ENCODE results near the gene SH3GL3.

Gene SH3GL3

GRCh38 chr15:83504365-83504764, 57.2 kb downstream of the SH3GL3 start:
- Histone ChIP-seq H3K14ac (ENCODE audit: low read length) (no peak overlapping the region), H2AFZ (ENCODE audit: low read length) (no peak overlapping the region), H3K23ac (ENCODE audit: low read depth, low read length, poor library complexity) (no peak overlapping the region), H3K4me2 (ENCODE audit: insufficient read depth, low read length, poor library complexity, severe bottlenecking) (no peak overlapping the region), H2BK12ac (ENCODE audit: low read length) (no peak overlapping the region), H3K4me3 (ENCODE audit: low read length in 2 of 2) (no peak overlapping the region), H2BK15ac (ENCODE audit: low read length) (no peak overlapping the region), H3K79me1 (ENCODE audit: low read depth, low read length) (no peaks in the 10 kb centered on the region), H3K36me3 (replicated peaks in 1 of 2; ENCODE audit: control insufficient read depth in 2 of 2, insufficient read depth in 2 of 2, low read length in 2 of 2) (no peaks in the 10 kb centered on the region), H4K91ac (ENCODE audit: low read depth, low read length, poor library complexity) (no peak overlapping the region), H4K8ac (ENCODE audit: low read depth, low read length) (peak overlapping the region; percentile 1), H3K4me1 (ENCODE audit: control insufficient read depth in 2 of 2, insufficient read depth in 1 of 2, low read depth in 1 of 2, low read length in 2 of 2) (peaks cover 0 to 2% of the 10 kb centered on the region in 2 donors), H2AK5ac (ENCODE audit: low read depth, low read length) (no peak overlapping the region), H3K4ac (ENCODE audit: low read length) (no peak overlapping the region), H3K27ac (replicated peaks; ENCODE audit: low read length) (no peak overlapping the region), H3K27me3 (ENCODE audit: control insufficient read depth in 3 of 3, insufficient read depth in 3 of 3, low read depth in 1 of 3, low read length in 3 of 3) (no peaks in the 10 kb centered on the region), H3K9me3 (replicated peaks in 1 of 2; ENCODE audit: control insufficient read depth in 2 of 2, insufficient read depth in 1 of 2, low read depth in 1 of 2, low read length in 2 of 2) (no peaks in the 10 kb centered on the region), H3K9ac (ENCODE audit: low read depth, low read length, poor library complexity) (no peak overlapping the region), H3K18ac (ENCODE audit: low read length) (no peak overlapping the region), H2BK120ac (ENCODE audit: low read depth, low read length) (no peak overlapping the region), H2BK5ac (ENCODE audit: low read length) (no peak overlapping the region)
- no peak for DNase-seq (ENCODE audit: low spot score)
- WGBS, 2 donors (ENCODE audit: extremely low coverage in 2 of 2, insufficient read length in 2 of 2, insufficient replicate concordance in 1 of 2) = no CpG with 5 or more reads among the region's 4 CpGs

GRCh38 chr15:83510001-83510400, 62.9 kb downstream of the SH3GL3 start:
- H4K91ac ChIP-seq (ENCODE audit: low read depth, low read length, poor library complexity) = no peak overlapping the region
- no peak overlapping the region for H2BK5ac ChIP-seq (ENCODE audit: low read length)
- H3K9ac ChIP-seq (ENCODE audit: low read depth, low read length, poor library complexity) = no peak overlapping the region
- no peak overlapping the region for H2BK15ac ChIP-seq (ENCODE audit: low read length)
- no peaks in the 10 kb centered on the region for H3K27me3 ChIP-seq (ENCODE audit: control insufficient read depth in 3 of 3, insufficient read depth in 3 of 3, low read depth in 1 of 3, low read length in 3 of 3)
- no peak for DNase-seq (ENCODE audit: low spot score)
- H3K79me1 ChIP-seq (ENCODE audit: low read depth, low read length) = no peaks in the 10 kb centered on the region
- H3K4ac ChIP-seq (ENCODE audit: low read length) = no peak overlapping the region
- no peaks in the 10 kb centered on the region for H3K9me3 ChIP-seq (replicated peaks in 1 of 2; ENCODE audit: control insufficient read depth in 2 of 2, insufficient read depth in 1 of 2, low read depth in 1 of 2, low read length in 2 of 2)
- no peak overlapping the region for H3K18ac ChIP-seq (ENCODE audit: low read length)
- H3K36me3 ChIP-seq (replicated peaks in 1 of 2; ENCODE audit: control insufficient read depth in 2 of 2, insufficient read depth in 2 of 2, low read length in 2 of 2) = no peaks in the 10 kb centered on the region
- no peak overlapping the region for H3K4me2 ChIP-seq (ENCODE audit: insufficient read depth, low read length, poor library complexity, severe bottlenecking)
- H2AFZ ChIP-seq (ENCODE audit: low read length) = no peak overlapping the region
- H3K4me3 ChIP-seq (ENCODE audit: low read length in 2 of 2) = no peak overlapping the region
- no peak overlapping the region for H3K14ac ChIP-seq (ENCODE audit: low read length)
- no peak overlapping the region for H2BK120ac ChIP-seq (ENCODE audit: low read depth, low read length)
- H4K8ac ChIP-seq (ENCODE audit: low read depth, low read length) = no peak overlapping the region
- H3K23ac ChIP-seq (ENCODE audit: low read depth, low read length, poor library complexity) = no peak overlapping the region
- H3K27ac ChIP-seq (replicated peaks; ENCODE audit: low read length) = no peak overlapping the region
- peaks cover 0 to 10% of the 10 kb centered on the region in 2 donors for H3K4me1 ChIP-seq (ENCODE audit: control insufficient read depth in 2 of 2, insufficient read depth in 1 of 2, low read depth in 1 of 2, low read length in 2 of 2)
- H2BK12ac ChIP-seq (ENCODE audit: low read length) = no peak overlapping the region
- no peak overlapping the region for H2AK5ac ChIP-seq (ENCODE audit: low read depth, low read length)
- WGBS, 2 donors (ENCODE audit: extremely low coverage in 2 of 2, insufficient read length in 2 of 2, insufficient replicate concordance in 1 of 2) = no CpG with 5 or more reads among the region's 4 CpGs

- H3K9ac ChIP-seq (ENCODE audit: low read depth, low read length, poor library complexity) = no peak overlapping the region
- no peaks in the 10 kb centered on the region for H3K9me3 ChIP-seq (replicated peaks in 1 of 2; ENCODE audit: control insufficient read depth in 2 of 2, insufficient read depth in 1 of 2, low read depth in 1 of 2, low read length in 2 of 2)
- H3K18ac ChIP-seq (ENCODE audit: low read length) = no peak overlapping the region
- no peak overlapping the region for H2BK5ac ChIP-seq (ENCODE audit: low read length)
- no peak overlapping the region for H2BK12ac ChIP-seq (ENCODE audit: low read length)
- H3K36me3 ChIP-seq (replicated peaks in 1 of 2; ENCODE audit: control insufficient read depth in 2 of 2, insufficient read depth in 2 of 2, low read length in 2 of 2) = no peaks in the 10 kb centered on the region
- H3K23ac ChIP-seq (ENCODE audit: low read depth, low read length, poor library complexity) = no peak overlapping the region
- H2BK120ac ChIP-seq (ENCODE audit: low read depth, low read length) = no peak overlapping the region
- H4K8ac ChIP-seq (ENCODE audit: low read depth, low read length) = no peak overlapping the region
- WGBS, 2 donors (ENCODE audit: extremely low coverage in 2 of 2, insufficient read length in 2 of 2, insufficient replicate concordance in 1 of 2) = no CpG with 5 or more reads among the region's 8 CpGs
- H3K4me2 ChIP-seq (ENCODE audit: insufficient read depth, low read length, poor library complexity, severe bottlenecking) = peak overlapping the region; percentile 28
- no peak overlapping the region for H3K4ac ChIP-seq (ENCODE audit: low read length)
- H3K4me1 ChIP-seq (ENCODE audit: control insufficient read depth in 2 of 2, insufficient read depth in 1 of 2, low read depth in 1 of 2, low read length in 2 of 2) = peaks cover 0 to 10% of the 10 kb centered on the region in 2 donors
- no peaks in the 10 kb centered on the region for H3K27me3 ChIP-seq (ENCODE audit: control insufficient read depth in 3 of 3, insufficient read depth in 3 of 3, low read depth in 1 of 3, low read length in 3 of 3)
- no peak overlapping the region for H2AK5ac ChIP-seq (ENCODE audit: low read depth, low read length)
- H2AFZ ChIP-seq (ENCODE audit: low read length) = no peak overlapping the region
- H3K14ac ChIP-seq (ENCODE audit: low read length) = no peak overlapping the region
- no peak overlapping the region for H3K27ac ChIP-seq (replicated peaks; ENCODE audit: low read length)
- DNase-seq (ENCODE audit: low spot score) = no peak
- no peak overlapping the region for H4K91ac ChIP-seq (ENCODE audit: low read depth, low read length, poor library complexity)
- H3K79me1 ChIP-seq (ENCODE audit: low read depth, low read length) = no peaks in the 10 kb centered on the region
- no peak overlapping the region for H3K4me3 ChIP-seq (ENCODE audit: low read length in 2 of 2)
- no peak overlapping the region for H2BK15ac ChIP-seq (ENCODE audit: low read length)
Observed at GRCh38 chr15:83512459-83512858, 65.3 kb downstream of the SH3GL3 start.

- no peak overlapping the region for H3K9ac ChIP-seq (ENCODE audit: low read depth, low read length, poor library complexity)
- no peak overlapping the region for H3K4me3 ChIP-seq (ENCODE audit: low read length in 2 of 2)
- no peak for DNase-seq (ENCODE audit: low spot score)
- no peaks in the 10 kb centered on the region for H3K9me3 ChIP-seq (replicated peaks in 1 of 2; ENCODE audit: control insufficient read depth in 2 of 2, insufficient read depth in 1 of 2, low read depth in 1 of 2, low read length in 2 of 2)
- H3K23ac ChIP-seq (ENCODE audit: low read depth, low read length, poor library complexity) = no peak overlapping the region
- no peak overlapping the region for H3K4me2 ChIP-seq (ENCODE audit: insufficient read depth, low read length, poor library complexity, severe bottlenecking)
- H2BK5ac ChIP-seq (ENCODE audit: low read length) = no peak overlapping the region
- H3K27me3 ChIP-seq (ENCODE audit: control insufficient read depth in 3 of 3, insufficient read depth in 3 of 3, low read depth in 1 of 3, low read length in 3 of 3) = no peaks in the 10 kb centered on the region
- H2BK120ac ChIP-seq (ENCODE audit: low read depth, low read length) = no peak overlapping the region
- H3K14ac ChIP-seq (ENCODE audit: low read length) = no peak overlapping the region
- no peak overlapping the region for H2BK15ac ChIP-seq (ENCODE audit: low read length)
- no peaks in the 10 kb centered on the region for H3K36me3 ChIP-seq (replicated peaks in 1 of 2; ENCODE audit: control insufficient read depth in 2 of 2, insufficient read depth in 2 of 2, low read length in 2 of 2)
- no peak overlapping the region for H3K27ac ChIP-seq (replicated peaks; ENCODE audit: low read length)
- H4K91ac ChIP-seq (ENCODE audit: low read depth, low read length, poor library complexity) = no peak overlapping the region
- no peak overlapping the region for H3K18ac ChIP-seq (ENCODE audit: low read length)
- H2BK12ac ChIP-seq (ENCODE audit: low read length) = no peak overlapping the region
- no peak overlapping the region for H4K8ac ChIP-seq (ENCODE audit: low read depth, low read length)
- H3K4me1 ChIP-seq (ENCODE audit: control insufficient read depth in 2 of 2, insufficient read depth in 1 of 2, low read depth in 1 of 2, low read length in 2 of 2) = peaks cover 0 to 10% of the 10 kb centered on the region in 2 donors
- WGBS, 2 donors (ENCODE audit: extremely low coverage in 2 of 2, insufficient read length in 2 of 2, insufficient replicate concordance in 1 of 2) = no CpG with 5 or more reads among the region's 4 CpGs
- no peak overlapping the region for H2AK5ac ChIP-seq (ENCODE audit: low read depth, low read length)
- no peak overlapping the region for H3K4ac ChIP-seq (ENCODE audit: low read length)
- H2AFZ ChIP-seq (ENCODE audit: low read length) = no peak overlapping the region
- H3K79me1 ChIP-seq (ENCODE audit: low read depth, low read length) = no peaks in the 10 kb centered on the region
Observed at GRCh38 chr15:83514584-83514983, 67.4 kb downstream of the SH3GL3 start.

Data from neuronal stem cell (in vitro differentiated cells).